SK-N-SH treated with all-trans-retinoic acid at 6 μM for 48 hours (cell line): ENCODE data around the gene ARL15.

Experiments used
- CSDC2 ChIP-seq: fragments of 250-450 bp; sonication (Bioruptor Pico); IDR thresholded peaks from 2 replicates; pipeline ENCODE4 v1.5.0; 2020; ENCODE audit warnings: mild to moderate bottlenecking, moderate library complexity
- PPARA ChIP-seq: fragments of 250-450 bp; sonication (Bioruptor Pico); IDR thresholded peaks from 2 replicates; pipeline ENCODE4 v1.5.0; 2020; ENCODE audit warnings: mild to moderate bottlenecking, borderline replicate concordance
- RARB ChIP-seq: fragments of 250-450 bp; sonication (Bioruptor Pico); IDR thresholded peaks from 2 replicates; pipeline ENCODE4 v1.8.0; 2021; ENCODE audit warnings: mild to moderate bottlenecking, moderate library complexity
- TCF4 ChIP-seq: fragments of 250-450 bp; sonication (Bioruptor Pico); IDR thresholded peaks from 2 replicates; pipeline ENCODE4 v1.8.0; 2021; ENCODE audit warnings: mild to moderate bottlenecking, moderate library complexity, borderline replicate concordance
- TOX ChIP-seq: fragments of 250-450 bp; sonication (Bioruptor Pico); IDR thresholded peaks from 2 replicates; pipeline ENCODE4 v1.8.0; 2021; ENCODE audit warnings: mild to moderate bottlenecking, moderate library complexity, borderline replicate concordance
- ZC3H10 ChIP-seq: fragments of 250-450 bp; sonication (Bioruptor Pico); IDR thresholded peaks from 2 replicates; pipeline ENCODE4 v1.5.1; 2021; ENCODE audit warnings: mild to moderate bottlenecking, moderate library complexity
- ZFP3 ChIP-seq: fragments of 250-450 bp; sonication (Bioruptor Pico); IDR thresholded peaks from 2 replicates; pipeline ENCODE4 v1.5.0; 2020; ENCODE audit warnings: mild to moderate bottlenecking, moderate library complexity
- TF ChIP-seq, protein P1 (sequence below): fragments of 250-450 bp; sonication (Bioruptor Pico); IDR thresholded peaks from 2 replicates; pipeline ENCODE4 v1.8.0; 2020; ENCODE audit warnings: mild to moderate bottlenecking, moderate library complexity, borderline replicate concordance
- TF ChIP-seq, protein P2 (sequence below): fragments of 250-450 bp; sonication (Bioruptor Pico); IDR thresholded peaks from 2 replicates; pipeline ENCODE4 v1.5.0; 2020; ENCODE audit warnings: mild to moderate bottlenecking, moderate library complexity
- TF ChIP-seq, protein P3 (sequence below): fragments of 250-450 bp; sonication (Bioruptor Pico); IDR thresholded peaks from 2 replicates; pipeline ENCODE4 v1.5.1; 2020; ENCODE audit warnings: low read depth, mild to moderate bottlenecking, moderate library complexity

DNA sequence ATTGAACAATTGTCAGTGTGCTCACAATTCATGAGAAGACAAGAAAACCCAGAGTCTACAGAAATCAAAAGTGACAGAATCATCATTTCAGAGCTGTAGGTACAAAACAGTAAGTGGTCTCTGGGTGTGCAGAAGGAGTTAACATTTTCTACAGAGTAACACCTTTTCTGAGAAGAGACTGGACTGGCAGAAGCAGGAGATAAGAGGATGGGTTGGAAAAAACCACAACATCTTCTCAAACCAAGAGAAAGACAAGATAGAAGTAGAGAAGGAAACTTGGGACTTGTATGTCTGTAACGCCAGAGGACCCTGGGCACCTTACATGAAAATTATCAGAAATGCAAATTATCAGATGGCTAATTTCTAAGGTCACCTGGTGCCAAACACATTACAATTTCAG, 82.6 kb downstream of the ARL15 start:
- TF ChIP-seq CSDC2 (CRISPR knock-in tag): no peak
- TF ChIP-seq RARB (CRISPR knock-in tag): no peak
- TF ChIP-seq, protein P1, sequence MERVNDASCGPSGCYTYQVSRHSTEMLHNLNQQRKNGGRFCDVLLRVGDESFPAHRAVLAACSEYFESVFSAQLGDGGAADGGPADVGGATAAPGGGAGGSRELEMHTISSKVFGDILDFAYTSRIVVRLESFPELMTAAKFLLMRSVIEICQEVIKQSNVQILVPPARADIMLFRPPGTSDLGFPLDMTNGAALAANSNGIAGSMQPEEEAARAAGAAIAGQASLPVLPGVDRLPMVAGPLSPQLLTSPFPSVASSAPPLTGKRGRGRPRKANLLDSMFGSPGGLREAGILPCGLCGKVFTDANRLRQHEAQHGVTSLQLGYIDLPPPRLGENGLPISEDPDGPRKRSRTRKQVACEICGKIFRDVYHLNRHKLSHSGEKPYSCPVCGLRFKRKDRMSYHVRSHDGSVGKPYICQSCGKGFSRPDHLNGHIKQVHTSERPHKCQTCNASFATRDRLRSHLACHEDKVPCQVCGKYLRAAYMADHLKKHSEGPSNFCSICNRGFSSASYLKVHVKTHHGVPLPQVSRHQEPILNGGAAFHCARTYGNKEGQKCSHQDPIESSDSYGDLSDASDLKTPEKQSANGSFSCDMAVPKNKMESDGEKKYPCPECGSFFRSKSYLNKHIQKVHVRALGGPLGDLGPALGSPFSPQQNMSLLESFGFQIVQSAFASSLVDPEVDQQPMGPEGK (CRISPR knock-in tag): no peak
- no peak for TF ChIP-seq PPARA (CRISPR knock-in tag)
- TF ChIP-seq, protein P2, sequence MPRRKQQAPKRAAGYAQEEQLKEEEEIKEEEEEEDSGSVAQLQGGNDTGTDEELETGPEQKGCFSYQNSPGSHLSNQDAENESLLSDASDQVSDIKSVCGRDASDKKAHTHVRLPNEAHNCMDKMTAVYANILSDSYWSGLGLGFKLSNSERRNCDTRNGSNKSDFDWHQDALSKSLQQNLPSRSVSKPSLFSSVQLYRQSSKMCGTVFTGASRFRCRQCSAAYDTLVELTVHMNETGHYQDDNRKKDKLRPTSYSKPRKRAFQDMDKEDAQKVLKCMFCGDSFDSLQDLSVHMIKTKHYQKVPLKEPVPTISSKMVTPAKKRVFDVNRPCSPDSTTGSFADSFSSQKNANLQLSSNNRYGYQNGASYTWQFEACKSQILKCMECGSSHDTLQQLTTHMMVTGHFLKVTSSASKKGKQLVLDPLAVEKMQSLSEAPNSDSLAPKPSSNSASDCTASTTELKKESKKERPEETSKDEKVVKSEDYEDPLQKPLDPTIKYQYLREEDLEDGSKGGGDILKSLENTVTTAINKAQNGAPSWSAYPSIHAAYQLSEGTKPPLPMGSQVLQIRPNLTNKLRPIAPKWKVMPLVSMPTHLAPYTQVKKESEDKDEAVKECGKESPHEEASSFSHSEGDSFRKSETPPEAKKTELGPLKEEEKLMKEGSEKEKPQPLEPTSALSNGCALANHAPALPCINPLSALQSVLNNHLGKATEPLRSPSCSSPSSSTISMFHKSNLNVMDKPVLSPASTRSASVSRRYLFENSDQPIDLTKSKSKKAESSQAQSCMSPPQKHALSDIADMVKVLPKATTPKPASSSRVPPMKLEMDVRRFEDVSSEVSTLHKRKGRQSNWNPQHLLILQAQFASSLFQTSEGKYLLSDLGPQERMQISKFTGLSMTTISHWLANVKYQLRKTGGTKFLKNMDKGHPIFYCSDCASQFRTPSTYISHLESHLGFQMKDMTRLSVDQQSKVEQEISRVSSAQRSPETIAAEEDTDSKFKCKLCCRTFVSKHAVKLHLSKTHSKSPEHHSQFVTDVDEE (CRISPR knock-in tag): no peak
- no peak for TF ChIP-seq TOX (CRISPR knock-in tag)
- TF ChIP-seq, protein P3, sequence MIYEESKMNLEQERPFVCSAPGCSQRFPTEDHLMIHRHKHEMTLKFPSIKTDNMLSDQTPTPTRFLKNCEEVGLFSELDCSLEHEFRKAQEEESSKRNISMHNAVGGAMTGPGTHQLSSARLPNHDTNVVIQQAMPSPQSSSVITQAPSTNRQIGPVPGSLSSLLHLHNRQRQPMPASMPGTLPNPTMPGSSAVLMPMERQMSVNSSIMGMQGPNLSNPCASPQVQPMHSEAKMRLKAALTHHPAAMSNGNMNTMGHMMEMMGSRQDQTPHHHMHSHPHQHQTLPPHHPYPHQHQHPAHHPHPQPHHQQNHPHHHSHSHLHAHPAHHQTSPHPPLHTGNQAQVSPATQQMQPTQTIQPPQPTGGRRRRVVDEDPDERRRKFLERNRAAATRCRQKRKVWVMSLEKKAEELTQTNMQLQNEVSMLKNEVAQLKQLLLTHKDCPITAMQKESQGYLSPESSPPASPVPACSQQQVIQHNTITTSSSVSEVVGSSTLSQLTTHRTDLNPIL (CRISPR knock-in tag): no peak
- no peak for TF ChIP-seq ZFP3
- TF ChIP-seq TCF4 (CRISPR knock-in tag): no peak
- no peak for TF ChIP-seq ZC3H10 (CRISPR knock-in tag)
